HG03066 (cell line): ENCODE data around the gene TDRD1.
"Not testable (repeated sequence)": the region's sequence is repeated elsewhere in the genome, so short reads cannot be mapped to it uniquely, and the experiment has no call there.

ENCODE experiments used
- ATAC-seq: cut with Tn5 transposase; IDR thresholded peaks from one replicate; pipeline ENCODE4 v1.9.1; 2021; ENCODE audit warnings: low read depth; ENCODE audit not compliant: unreplicated experiment

TDRD1 gene

GRCh38 chr10:114179148-114179547 is at the start of gene TDRD1:
TDRD1 (plus strand) TSS chr10:114179353; CDS start chr10:114187832, 8,479 bp downstream.
- ATAC-seq = no peak

- peak; percentile 76 for ATAC-seq
These were observed 48.1 kb upstream of the TDRD1 start for GRCh38 chr10:114131094-114131493.

GRCh38 chr10:114135476-114135875 is 43.7 kb upstream of the TDRD1 start:
- no peak for ATAC-seq

GRCh38 chr10:114138581-114138980 is 40.6 kb upstream of the TDRD1 start:
- no peak for ATAC-seq

GRCh38 chr10:114140036-114140435 is 39.1 kb upstream of the TDRD1 start:
- ATAC-seq = no peak

- ATAC-seq = not testable (repeated sequence)
These were observed 38.3 kb upstream of the TDRD1 start for GRCh38 chr10:114140827-114141226.

- ATAC-seq = no peak
These were observed 37.1 kb upstream of the TDRD1 start for GRCh38 chr10:114142018-114142417.

- ATAC-seq = no peak
These were observed 36.0 kb upstream of the TDRD1 start for GRCh38 chr10:114143160-114143559.

- ATAC-seq = not testable (repeated sequence)
These were observed 29.7 kb upstream of the TDRD1 start for GRCh38 chr10:114149476-114149875.

- ATAC-seq = no peak
These were observed 27.7 kb upstream of the TDRD1 start for GRCh38 chr10:114151486-114151885.

- ATAC-seq = no peak
These were observed 27.3 kb upstream of the TDRD1 start for GRCh38 chr10:114151892-114152291.

GRCh38 chr10:114157912-114158311 is 21.2 kb upstream of the TDRD1 start:
- ATAC-seq = no peak

GRCh38 chr10:114163062-114163461 is 16.1 kb upstream of the TDRD1 start:
- ATAC-seq = no peak

- ATAC-seq = no peak
These were observed 13.1 kb upstream of the TDRD1 start for GRCh38 chr10:114166043-114166442.

GRCh38 chr10:114166494-114166893 is 12.7 kb upstream of the TDRD1 start:
- ATAC-seq = no peak

GRCh38 chr10:114167985-114168384 is 11.2 kb upstream of the TDRD1 start:
- no peak for ATAC-seq

GRCh38 chr10:114168450-114169009 is 10.6 kb upstream of the TDRD1 start:
- ATAC-seq = no peak

- ATAC-seq = no peak
These were observed 6.9 kb upstream of the TDRD1 start for GRCh38 chr10:114172216-114172615.

GRCh38 chr10:114172776-114173602 is 6.2 kb upstream of the TDRD1 start:
- ATAC-seq = no peak

- ATAC-seq = peak; percentile 1
These were observed 5.6 kb upstream of the TDRD1 start for GRCh38 chr10:114173603-114173920.

GRCh38 chr10:114173921-114174694 is 5.0 kb upstream of the TDRD1 start, which contains the start of gene CCDC186:
CCDC186 (minus strand) TSS chr10:114174203; CDS start chr10:114163268, 10,935 bp downstream.
- peak; percentile 98 for ATAC-seq
